UCSD-AML1 (cell line): ENCODE results near the gene ANTXRL.
A peak's percentile ranks its signal among the peaks of the same experiment; 100 is the strongest.
"Not testable (repeated sequence)": the region's sequence is repeated elsewhere in the genome, so short reads cannot be mapped to it uniquely, and the experiment has no call there.

Source experiments
- DNase-seq: peaks from one replicate; lab custom pipeline; 2025; ENCODE audit not compliant: unreplicated experiment; lab: John Stamatoyannopoulos, UW

Gene ANTXRL

GRCh38 chr10:46254007-46254383 lies 32.8 kb upstream of the ANTXRL start:
- DNase-seq = no peak

- no peak for DNase-seq
Observed at GRCh38 chr10:46254467-46254866, 32.3 kb upstream of the ANTXRL start.

- not testable (repeated sequence) for DNase-seq
Observed at GRCh38 chr10:46255210-46255609, 31.6 kb upstream of the ANTXRL start.

GRCh38 chr10:46255801-46256747 lies 30.7 kb upstream of the ANTXRL start:
- peak; percentile 37 for DNase-seq

GRCh38 chr10:46257099-46257498 lies 29.7 kb upstream of the ANTXRL start:
- DNase-seq = no peak

- DNase-seq = not testable (repeated sequence)
Observed at GRCh38 chr10:46262906-46263560, 23.8 kb upstream of the ANTXRL start.

- DNase-seq = no peak
Observed at GRCh38 chr10:46263831-46264268, 22.9 kb upstream of the ANTXRL start.

GRCh38 chr10:46264336-46264735 lies 22.5 kb upstream of the ANTXRL start:
- DNase-seq = no peak

GRCh38 chr10:46264737-46265368 lies 21.9 kb upstream of the ANTXRL start:
- DNase-seq = no peak

- not testable (repeated sequence) for DNase-seq
Observed at GRCh38 chr10:46265566-46266305, 21.1 kb upstream of the ANTXRL start.

GRCh38 chr10:46266306-46266985 lies 20.4 kb upstream of the ANTXRL start:
- DNase-seq = no peak

GRCh38 chr10:46267132-46267985 lies 19.4 kb upstream of the ANTXRL start:
- DNase-seq = no peak

GRCh38 chr10:46268076-46268881 lies 18.5 kb upstream of the ANTXRL start:
- DNase-seq = no peak

- not testable (repeated sequence) for DNase-seq
Observed at GRCh38 chr10:46269554-46270053, 17.2 kb upstream of the ANTXRL start.

- no peak for DNase-seq
Observed at GRCh38 chr10:46270086-46270811, 16.5 kb upstream of the ANTXRL start.

- DNase-seq = not testable (repeated sequence)
Observed at GRCh38 chr10:46270963-46271530, 15.8 kb upstream of the ANTXRL start.

GRCh38 chr10:46271795-46272499 lies 14.8 kb upstream of the ANTXRL start:
- not testable (repeated sequence) for DNase-seq
